Astrocyte (in vitro differentiated cells and primary cell): ENCODE data around the gene SLC36A2.

Experiments used
- EZH2 ChIP-seq: IDR thresholded peaks from 2 replicates; pipeline ENCODE4 v1.6.1; 2012; ENCODE audit warnings: mild to moderate bottlenecking, low read length, inconsistent platforms; ENCODE audit not compliant: insufficient read depth
- TF ChIP-seq, protein P1 (sequence below): IDR thresholded peaks from 2 replicates; pipeline ENCODE4 v1.5.1; 2011; ENCODE audit warnings: low read depth, mild to moderate bottlenecking, inconsistent platforms, low read length, moderate library complexity; ENCODE audit not compliant: insufficient read depth

DNA sequence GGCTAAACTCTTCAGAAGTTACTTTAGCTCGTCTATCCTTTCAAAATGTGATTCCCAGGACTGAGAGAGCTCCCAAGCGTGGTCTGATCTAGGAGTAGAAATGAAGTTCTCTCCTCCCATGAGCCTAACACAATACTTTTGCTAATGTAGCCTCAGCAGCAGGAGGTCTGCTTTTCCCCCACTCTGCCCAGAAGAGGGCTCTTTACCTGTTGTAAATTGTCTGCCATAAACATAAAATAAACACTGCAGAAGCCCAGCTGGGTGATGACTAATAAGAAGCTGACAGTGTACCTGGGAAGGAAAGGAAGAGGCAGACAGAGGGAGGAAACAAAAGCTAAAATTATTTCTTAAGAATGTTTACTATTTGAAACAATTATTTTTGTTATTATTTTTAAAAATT, 59.2 kb downstream of the SLC36A2 start:
- TF ChIP-seq, protein P1, sequence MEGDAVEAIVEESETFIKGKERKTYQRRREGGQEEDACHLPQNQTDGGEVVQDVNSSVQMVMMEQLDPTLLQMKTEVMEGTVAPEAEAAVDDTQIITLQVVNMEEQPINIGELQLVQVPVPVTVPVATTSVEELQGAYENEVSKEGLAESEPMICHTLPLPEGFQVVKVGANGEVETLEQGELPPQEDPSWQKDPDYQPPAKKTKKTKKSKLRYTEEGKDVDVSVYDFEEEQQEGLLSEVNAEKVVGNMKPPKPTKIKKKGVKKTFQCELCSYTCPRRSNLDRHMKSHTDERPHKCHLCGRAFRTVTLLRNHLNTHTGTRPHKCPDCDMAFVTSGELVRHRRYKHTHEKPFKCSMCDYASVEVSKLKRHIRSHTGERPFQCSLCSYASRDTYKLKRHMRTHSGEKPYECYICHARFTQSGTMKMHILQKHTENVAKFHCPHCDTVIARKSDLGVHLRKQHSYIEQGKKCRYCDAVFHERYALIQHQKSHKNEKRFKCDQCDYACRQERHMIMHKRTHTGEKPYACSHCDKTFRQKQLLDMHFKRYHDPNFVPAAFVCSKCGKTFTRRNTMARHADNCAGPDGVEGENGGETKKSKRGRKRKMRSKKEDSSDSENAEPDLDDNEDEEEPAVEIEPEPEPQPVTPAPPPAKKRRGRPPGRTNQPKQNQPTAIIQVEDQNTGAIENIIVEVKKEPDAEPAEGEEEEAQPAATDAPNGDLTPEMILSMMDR, result no peak
- TF ChIP-seq EZH2, result no peak
